K562 (cell line): ENCODE data around the gene UBE2O. TPM values are rescaled to one million over a fixed set of nuclear protein-coding genes. Genes with fewer than 3 reads are reported as not detected.

Experiments used
- ATAC-seq: fragments of 200-7000 bp; cut with Tn5 transposase; 3 replicates; pipeline ENCODE4 v1.9.1; 2020; ENCODE audit warnings: moderate library complexity
- BruUV-seq: library from RNA; stranded (reverse); fragments of 400-500 nt; replicated peaks from 2 replicates; lab custom pipeline; 2021; lab: Mats Ljungman, UMichigan
- CTCF ChIA-PET: fragments of 300-600 bp; formaldehyde crosslinking; extraction: SDS; loops from one replicate; lab custom pipeline; 2021; ENCODE audit warnings: low intra/inter-chr PET ratio; lab: Yijun Ruan, JAX
- POLR2A ChIA-PET: fragments of 300-600, 350-650 bp; sonication (Branson Sonifier 250); formaldehyde crosslinking; extraction: SDS; loops from one replicate; lab custom pipeline; 2021; ENCODE audit warnings: antibody characterized with exemption, inconsistent platforms; lab: Yijun Ruan, JAX
- DNase-seq, 4 experiments: peaks; one replicate each; pipeline versions ENCODE4 v3.0.0 to v3.0.0-alpha.2; 2011 to 2018; ENCODE audit warnings: low spot score in 3 of 4, mixed read lengths in 3 of 4; ENCODE audit errors: extremely low read depth in 1 of 4
- FAIRE-seq: peaks from 2 replicates; lab custom pipeline; 2011; peaks lifted over from hg19 to GRCh38; lab: Jason Lieb, UNC
- H2AFZ ChIP-seq: 2 replicates; pipeline ENCODE4 v1.6.0; 2011; ENCODE audit warnings: low read depth, low read length, control low read depth, inconsistent platforms
- H3K27ac ChIP-seq: fragments of 200-600 bp; 3 replicates; pipeline ENCODE4 v1.8.0; 2011; ENCODE audit warnings: low read depth, mild to moderate bottlenecking, control low read depth, inconsistent platforms, low read length, moderate library complexity, mixed read lengths; ENCODE audit errors: extremely low read depth
- H3K27me3 ChIP-seq, 2 experiments: fragments of 300-600 bp in 1 of 2; 2 replicates in 1 of 2; 3 replicates in 1 of 2; pipeline versions ENCODE4 v1.6.0 to v1.8.0; 2011; ENCODE audit warnings: inconsistent platforms in 2 of 2, low read length in 2 of 2, mild to moderate bottlenecking in 1 of 2, mixed read lengths in 1 of 2, moderate library complexity in 1 of 2; ENCODE audit not compliant: control insufficient read depth in 2 of 2, insufficient read depth in 2 of 2
- H3K36me3 ChIP-seq: fragments of 300-600 bp; 3 replicates; pipeline ENCODE4 v1.8.0; 2011; ENCODE audit warnings: mild to moderate bottlenecking, low read length, inconsistent platforms; ENCODE audit not compliant: control insufficient read depth, insufficient read depth
- H3K4me1 ChIP-seq, 2 experiments: fragments of 200-600 bp in 1 of 2; replicated peaks in 1 of 2; 2 replicates in 1 of 2; 3 replicates in 1 of 2; pipeline versions ENCODE4 v1.5.1 to v1.8.0; 2011; ENCODE audit warnings: inconsistent platforms in 2 of 2, low read length in 2 of 2, mild to moderate bottlenecking in 1 of 2, mixed read lengths in 1 of 2, moderate library complexity in 1 of 2; ENCODE audit not compliant: control insufficient read depth in 2 of 2, insufficient read depth in 2 of 2
- H3K4me2 ChIP-seq: 2 replicates; pipeline ENCODE4 v1.6.1; 2011; ENCODE audit warnings: low read length, control low read depth, inconsistent platforms, mixed read lengths; ENCODE audit not compliant: insufficient read depth
- H3K4me3 ChIP-seq: fragments of 200-600 bp; sonication (generic), shearing (Covaris generic); 2 replicates; pipeline ENCODE4 v1.5.1; 2016; ENCODE audit warnings: control low read depth, inconsistent platforms
- H3K79me2 ChIP-seq: fragments of 200-600 bp; 3 replicates; pipeline ENCODE4 v1.8.0; 2011; ENCODE audit warnings: low read length, inconsistent platforms; ENCODE audit not compliant: control insufficient read depth, insufficient read depth
- H3K9ac ChIP-seq, 2 experiments: 2 replicates each; pipeline versions ENCODE4 v1.6.0 to v1.6.1; 2011; ENCODE audit warnings: low read depth in 2 of 2, low read length in 2 of 2, control low read depth in 1 of 2, inconsistent platforms in 1 of 2, mild to moderate bottlenecking in 1 of 2, mixed read lengths in 1 of 2; ENCODE audit not compliant: insufficient read depth in 1 of 2
- H3K9me1 ChIP-seq: one replicate; pipeline ENCODE4 v1.6.0; 2011; ENCODE audit warnings: inconsistent platforms, mild to moderate bottlenecking, low read length, moderate library complexity; ENCODE audit not compliant: control insufficient read depth, insufficient read depth
- H3K9me3 ChIP-seq: replicated peaks from 2 replicates; pipeline ENCODE4 v1.5.1; 2011; ENCODE audit warnings: low read depth, low read length, inconsistent platforms; ENCODE audit not compliant: control insufficient read depth, insufficient read depth
- H4K20me1 ChIP-seq: replicated peaks from 2 replicates; pipeline ENCODE4 v1.6.1; 2011; ENCODE audit warnings: low read length, inconsistent platforms, mixed read lengths; ENCODE audit not compliant: control insufficient read depth, insufficient read depth
- BHLHE40 ChIP-seq: IDR thresholded peaks from 2 replicates; pipeline ENCODE4 v1.6.1; 2011; ENCODE audit warnings: low read length, improper control_type of control experiment
- CBFA2T2 ChIP-seq: fragments of 450-650 bp; conservative IDR thresholded peaks from 2 replicates; pipeline ENCODE4 v1.6.1; 2017; ENCODE audit warnings: mild to moderate bottlenecking
- HDAC3 ChIP-seq: fragments of 450-650 bp; IDR thresholded peaks from 2 replicates; pipeline ENCODE4 v1.6.1; 2018; ENCODE audit warnings: borderline replicate concordance, mild to moderate bottlenecking, moderate library complexity; ENCODE audit not compliant: partially characterized antibody
- JUN ChIP-seq, 2 experiments: sonication (generic) in 1 of 2; formaldehyde crosslinking in 1 of 2; IDR thresholded peaks; 2 replicates each; pipeline versions ENCODE4 v1.6.1 to v1.8.0; 2012 to 2022; ENCODE audit warnings: borderline replicate concordance in 2 of 2, mild to moderate bottlenecking in 2 of 2, improper control_type of control experiment in 1 of 2, low read depth in 1 of 2, low read length in 1 of 2, missing genetic modification reagents in 1 of 2
- LEF1 ChIP-seq: fragments of 450-650 bp; IDR thresholded peaks from 2 replicates; pipeline ENCODE4 v1.6.1; 2016; ENCODE audit warnings: mild to moderate bottlenecking
- MAZ ChIP-seq, 2 experiments: fragments of 450-650 bp in 1 of 2; sonication (generic) in 1 of 2; formaldehyde crosslinking; IDR thresholded peaks in 1 of 2; conservative IDR thresholded peaks in 1 of 2; 2 replicates each; pipeline versions ENCODE4 v1.4.0 to v1.5.0; 2020; ENCODE audit warnings: mild to moderate bottlenecking in 1 of 2, missing genetic modification reagents in 1 of 2
- TFAP4 ChIP-seq: sonication (generic); formaldehyde crosslinking; IDR thresholded peaks from 2 replicates; pipeline ENCODE4 v1.8.0; 2022; ENCODE audit warnings: missing genetic modification reagents, mild to moderate bottlenecking, moderate library complexity, borderline replicate concordance
- TFE3 ChIP-seq: fragments of 450-650 bp; formaldehyde crosslinking; IDR thresholded peaks from 2 replicates; pipeline ENCODE4 v1.4.0; 2020; ENCODE audit warnings: mild to moderate bottlenecking, mixed read lengths
- TOE1 ChIP-seq, 2 experiments: fragments of 450-650 bp in 1 of 2; sonication (generic) in 1 of 2; formaldehyde crosslinking in 1 of 2; IDR thresholded peaks; 2 replicates each; pipeline versions ENCODE4 v1.7.1 to v1.8.0; 2016 to 2022; ENCODE audit warnings: borderline replicate concordance in 2 of 2, mild to moderate bottlenecking in 2 of 2, antibody characterized with exemption in 1 of 2, inconsistent platforms in 1 of 2, low read depth in 1 of 2, missing genetic modification reagents in 1 of 2, moderate library complexity in 1 of 2
- USF1 ChIP-seq: sonication (generic); formaldehyde crosslinking; IDR thresholded peaks from 2 replicates; pipeline ENCODE4 v1.9.0; 2022; ENCODE audit warnings: mild to moderate bottlenecking, missing genetic modification reagents
- USF2 ChIP-seq: sonication (generic); formaldehyde crosslinking; IDR thresholded peaks from 2 replicates; pipeline ENCODE4 v1.5.0; 2020; ENCODE audit warnings: missing genetic modification reagents
- ZNF384 ChIP-seq: IDR thresholded peaks from 2 replicates; pipeline ENCODE4 v1.6.1; 2012; ENCODE audit warnings: low read depth, low read length, improper control_type of control experiment
- WGBS: fragments of 100-300 bp; shearing (Covaris generic); methylation state at CpG from one replicate; pipeline ENCODE4 v1.1.6; 2016; ENCODE audit warnings: low coverage, mixed read lengths; ENCODE audit not compliant: insufficient coverage; ENCODE audit errors: missing lambda C conversion rate; 5-methylcytosine and 5-hydroxymethylcytosine counted together
- in situ Hi-C: fragments of 300-500 bp; cut with MboI; formaldehyde crosslinking; loops from 4 replicates; pipeline ENCODE4 v1.15.0; 2018; ENCODE audit warnings: inconsistent platforms, mixed read lengths
- intact Hi-C: fragments of 100-400 bp; cut with micrococcal nuclease; formaldehyde crosslinking; loops from 2 replicates; pipeline ENCODE4 v1.14.2; 2022
- polyA plus RNA-seq, 8 experiments: library from polyadenylated mRNA; depleted of rRNA in 4 of 8; stranded (reverse) in 5 of 8; unstranded in 3 of 8; fragments of >200 nt; fragmentation: Nextera tagmentation in 2 of 8; fragmentation: Illumina TruSeq in 1 of 8; extraction: Ambion mirVana in 2 of 8; extraction: Trizol in 1 of 8; gene quantifications; 2 replicates each; pipeline versions ENCODE4 v1.2.1 to v1.2.3, GENCODE V29; 2011 to 2014; ENCODE audit warnings: inconsistent platforms in 1 of 8, missing spikeins in 1 of 8
- total RNA-seq, 7 experiments: library from RNA; depleted of rRNA in 6 of 7; stranded (reverse); fragments of >200 nt in 6 of 7; fragmentation: Illumina TruSeq in 2 of 7; extraction: Trizol in 2 of 7; gene quantifications; 2 replicates each; pipeline versions ENCODE4 v1.2.1 to v1.2.3, GENCODE V29; 2011 to 2021; ENCODE audit warnings: low replicate concordance in 1 of 7
- TF ChIP-seq, protein P1 (sequence below), 2 experiments: fragments of 250-450 bp in 1 of 2; fragments of 450-650 bp in 1 of 2; sonication (Bioruptor Pico) in 1 of 2; IDR thresholded peaks; 2 replicates each; pipeline versions ENCODE4 v1.6.1 to v1.8.0; 2016 to 2021; ENCODE audit warnings: mild to moderate bottlenecking in 2 of 2, moderate library complexity in 2 of 2, missing compliant biosample characterization in 1 of 2, missing genetic modification characterization in 1 of 2

Gene UBE2O
- total and polyA plus RNA-seq, 9 of the 15 experiments (the other 6 are each of a cell fraction or from before 2014, with no cell fraction given): 1.6 to 39.7 (median 13.3) TPM

- CTCF ChIA-PET: no interaction called here
- FAIRE-seq: no peak
- peaks cover 44% of the 10 kb centered on the region; the same call in 1 of the 2 replicates for H4K20me1 ChIP-seq
- no peak overlapping the region for H2AFZ ChIP-seq
- no peak overlapping the region for H3K4me3 ChIP-seq
- intact Hi-C loops: no loop called here
- peak overlapping the region in 1 of 2 experiments; percentile 24; a peak in 1 of 4 replicates for H3K9ac ChIP-seq
- POLR2A ChIA-PET: interaction anchor here (0.7 to 2.5 kb wide), 6 partner anchors 10 to 155 kb away, joined by 3 to 8 read pairs (median 4); partner anchors contain the start of gene SPHK1
- H3K79me2 ChIP-seq: peaks cover 99% of the 10 kb centered on the region
- peak overlapping the region; percentile 14; the same call in 1 of the 2 replicates for H3K4me2 ChIP-seq
- no peaks in the 10 kb centered on the region for H3K9me1 ChIP-seq
- in situ Hi-C loops: no loop called here
- no peak for ATAC-seq
- no TSS peak for BruUV-seq
- 37% methylated on average over 10 of the region's 10 CpGs for WGBS
- no peaks in the 10 kb centered on the region for H3K9me3 ChIP-seq
- 0 out of 3 replicates have a peak, but pooled peaks cover 2% of the 10 kb centered on the region for H3K36me3 ChIP-seq
- DNase-seq: no peak
- peaks cover 54 to 66% of the 10 kb centered on the region in 2 experiments for H3K4me1 ChIP-seq
- peak overlapping the region; percentile 60; the same call in 2 of the 3 replicates for H3K27ac ChIP-seq
- no peaks in the 10 kb centered on the region for H3K27me3 ChIP-seq
- TF ChIP-seq LEF1 (no peak), USF2 (peak; percentile 57), MAZ (CRISPR knock-in tag; conservative IDR thresholded peaks at IDR 0.05 in 1 of 2, IDR thresholded peaks at IDR 0.05 in 1 of 2) (no peak), TFAP4 (CRISPR knock-in tag) (peak; percentile 34; the same call in 1 of the 2 replicates), USF1 (peak; percentile 68), HDAC3 (no peak), JUN (IDR thresholded peaks at IDR 0.05; ENCODE audit: borderline replicate concordance, low read depth, low read length) (no peak), JUN (CRISPR knock-in tag; IDR thresholded peaks at IDR 0.05; ENCODE audit: borderline replicate concordance) (no peak), TFE3 (CRISPR knock-in tag) (peak; percentile 11; the same call in 1 of the 2 replicates), BHLHE40 (peak; percentile 60), CBFA2T2 (0 out of 2 replicates have a peak, but pooled peaks have one; percentile 6), TOE1 (IDR thresholded peaks at IDR 0.05; ENCODE audit: borderline replicate concordance) (0 out of 2 replicates have a peak, but pooled peaks have one; percentile 9), TOE1 (CRISPR knock-in tag; IDR thresholded peaks at IDR 0.05; ENCODE audit: borderline replicate concordance, low read depth) (no peak), ZNF384 (no peak)
- TF ChIP-seq, protein P1, sequence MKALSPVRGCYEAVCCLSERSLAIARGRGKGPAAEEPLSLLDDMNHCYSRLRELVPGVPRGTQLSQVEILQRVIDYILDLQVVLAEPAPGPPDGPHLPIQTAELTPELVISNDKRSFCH (CRISPR knock-in tag; IDR thresholded peaks at IDR 0.05): no peak
- TF ChIP-seq, protein P1 (tag; IDR thresholded peaks at IDR 0.05): 0 out of 2 replicates have a peak, but pooled peaks have one; percentile 15
Measured at GRCh38 chr17:76445697-76446448, 7.1 kb downstream of the UBE2O start.
